Measurements from ENCODE around the gene ITCH. TPM values are rescaled to one million over a fixed set of nuclear protein-coding genes. Genes with fewer than 3 reads are reported as not detected.

The ITCH gene
- total and polyA plus RNA-seq, 2 experiments from 2014 or later = 22.1 to 61.2 TPM

GRCh38 chr20:34530342-34530741 is 167.3 kb downstream of the ITCH start:
- peaks cover 44% of the 10 kb centered on the region for H3K79me2 ChIP-seq
- no peak overlapping the region for H3K4me3 ChIP-seq
- no peaks in the 10 kb centered on the region for H3K9me3 ChIP-seq (ENCODE audit: low read depth)
- no peaks in the 10 kb centered on the region for H3K9me2 ChIP-seq (replicated peaks; ENCODE audit: insufficient read depth)
- no peak overlapping the region for H2AFZ ChIP-seq
- peaks cover 13% of the 10 kb centered on the region for H4K20me1 ChIP-seq (ENCODE audit: insufficient read depth, poor library complexity, severe bottlenecking)
- H3K4me2 ChIP-seq = no peak overlapping the region
- no peak for TF ChIP-seq CTCF (IDR thresholded peaks at IDR 0.05; ENCODE audit: poor library complexity)
- TF ChIP-seq EZH2 (IDR thresholded peaks at IDR 0.05; ENCODE audit: borderline replicate concordance) = no peak
- TF ChIP-seq EZH2phosphoT487 (IDR thresholded peaks at IDR 0.05; ENCODE audit: low read depth, severe bottlenecking, unreplicated experiment) = no peak
- peaks cover 19% of the 10 kb centered on the region for H3K4me1 ChIP-seq (ENCODE audit: insufficient read depth)
- no peaks in the 10 kb centered on the region for H3K27me3 ChIP-seq
- no peak for DNase-seq (ENCODE audit: low spot score)
- no peaks in the 10 kb centered on the region for H3K36me3 ChIP-seq (replicated peaks; ENCODE audit: insufficient read depth, low read depth)
- no peak overlapping the region for H3K27ac ChIP-seq
- WGBS (ENCODE audit: low lambda C conversion rate, missing lambda C conversion rate) = 92% methylated on average over 5 of the region's 5 CpGs

- H3K4me1 ChIP-seq (ENCODE audit: insufficient read depth) = peaks cover 7% of the 10 kb centered on the region
- H3K36me3 ChIP-seq (replicated peaks; ENCODE audit: insufficient read depth, low read depth) = no peaks in the 10 kb centered on the region
- H3K79me2 ChIP-seq = peaks cover 41% of the 10 kb centered on the region
- H4K20me1 ChIP-seq (ENCODE audit: insufficient read depth, poor library complexity, severe bottlenecking) = peaks cover 13% of the 10 kb centered on the region
- no peak overlapping the region for H3K27ac ChIP-seq
- 96% methylated on average over 8 of the region's 8 CpGs for WGBS (ENCODE audit: low lambda C conversion rate, missing lambda C conversion rate)
- no peak for TF ChIP-seq EZH2 (IDR thresholded peaks at IDR 0.05; ENCODE audit: borderline replicate concordance)
- TF ChIP-seq EZH2phosphoT487 (IDR thresholded peaks at IDR 0.05; ENCODE audit: low read depth, severe bottlenecking, unreplicated experiment) = no peak
- no peak for TF ChIP-seq CTCF (IDR thresholded peaks at IDR 0.05; ENCODE audit: poor library complexity)
- no peak overlapping the region for H3K4me2 ChIP-seq
- H3K9me2 ChIP-seq (replicated peaks; ENCODE audit: insufficient read depth) = no peaks in the 10 kb centered on the region
- no peaks in the 10 kb centered on the region for H3K27me3 ChIP-seq
- no peak overlapping the region for H3K4me3 ChIP-seq
- no peak for DNase-seq (ENCODE audit: low spot score)
- no peaks in the 10 kb centered on the region for H3K9me3 ChIP-seq (ENCODE audit: low read depth)
- H2AFZ ChIP-seq = no peak overlapping the region
Observed at GRCh38 chr20:34531608-34532265, 168.7 kb downstream of the ITCH start.

GRCh38 chr20:34532320-34532719 is 169.2 kb downstream of the ITCH start:
- TF ChIP-seq CTCF (IDR thresholded peaks at IDR 0.05; ENCODE audit: poor library complexity) (no peak), EZH2phosphoT487 (IDR thresholded peaks at IDR 0.05; ENCODE audit: low read depth, severe bottlenecking, unreplicated experiment) (no peak), EZH2 (IDR thresholded peaks at IDR 0.05; ENCODE audit: borderline replicate concordance) (no peak)
- Histone ChIP-seq H3K9me2 (replicated peaks; ENCODE audit: insufficient read depth) (no peaks in the 10 kb centered on the region), H3K9me3 (ENCODE audit: low read depth) (no peaks in the 10 kb centered on the region), H3K27me3 (no peaks in the 10 kb centered on the region), H3K27ac (no peak overlapping the region), H3K4me3 (no peak overlapping the region), H3K4me2 (no peak overlapping the region), H2AFZ (no peak overlapping the region), H3K36me3 (replicated peaks; ENCODE audit: insufficient read depth, low read depth) (no peaks in the 10 kb centered on the region), H3K79me2 (peaks cover 35% of the 10 kb centered on the region), H3K4me1 (ENCODE audit: insufficient read depth) (peaks cover 1% of the 10 kb centered on the region), H4K20me1 (ENCODE audit: insufficient read depth, poor library complexity, severe bottlenecking) (peaks cover 13% of the 10 kb centered on the region)
- DNase-seq (ENCODE audit: low spot score) = no peak
- WGBS (ENCODE audit: low lambda C conversion rate, missing lambda C conversion rate) = 94% methylated on average over 8 of the region's 8 CpGs
